SK-N-SH (cell line): ENCODE measurements around the gene RHOXF2. TPM values are rescaled to one million over a fixed set of nuclear protein-coding genes. Genes with fewer than 3 reads are reported as not detected.

Experiments used
- CTCF ChIA-PET: fragments of 300-600, 350-600 bp; formaldehyde crosslinking; extraction: SDS; loops from one replicate; lab custom pipeline; 2021; lab: Yijun Ruan, JAX
- POLR2A ChIA-PET: fragments of 350-600 bp; sonication (Branson Sonifier 250); formaldehyde crosslinking; extraction: SDS; loops from one replicate; lab custom pipeline; 2020; ENCODE audit warnings: antibody characterized with exemption, inconsistent platforms; lab: Yijun Ruan, JAX
- DNase-seq: peaks from one replicate; pipeline ENCODE4 v3.0.0; 2012
- H2AFZ ChIP-seq: fragments of 200-600 bp; sonication (generic); 2 replicates; pipeline ENCODE4 v1.8.1; 2016; ENCODE audit warnings: antibody characterized with exemption, mild to moderate bottlenecking, low read depth
- H3F3A ChIP-seq: fragments of 200-600 bp; sonication (generic); replicated peaks from 2 replicates; pipeline ENCODE3; 2016; ENCODE audit warnings: antibody characterized with exemption, mild to moderate bottlenecking; ENCODE audit not compliant: insufficient read depth
- H3K27ac ChIP-seq, 2 experiments: fragments of 200-500 bp in 1 of 2; fragments of 200-600 bp in 1 of 2; sonication (Bioruptor generic) in 1 of 2; sonication (generic), shearing (Covaris generic) in 1 of 2; 2 replicates each; pipeline versions ENCODE4 v1.5.1 to v1.6.1; 2014 to 2016; ENCODE audit warnings: low read depth in 2 of 2, inconsistent platforms in 1 of 2, low read length in 1 of 2, mild to moderate bottlenecking in 1 of 2, mixed read lengths in 1 of 2
- H3K27me3 ChIP-seq: fragments of 200-600 bp; sonication (generic), shearing (Covaris generic); 2 replicates; pipeline ENCODE4 v1.6.1; 2016; ENCODE audit warnings: mixed run types; ENCODE audit not compliant: insufficient read depth
- H3K36me3 ChIP-seq, 2 experiments: fragments of 200-500 bp in 1 of 2; fragments of 200-600 bp in 1 of 2; sonication (Bioruptor generic) in 1 of 2; sonication (generic) in 1 of 2; replicated peaks in 1 of 2; 2 replicates each; pipeline versions ENCODE3 to v1.5.1; 2014 to 2016; ENCODE audit warnings: low read length in 1 of 2, mild to moderate bottlenecking in 1 of 2; ENCODE audit not compliant: insufficient read depth in 2 of 2, control insufficient read depth in 1 of 2
- H3K4me1 ChIP-seq, 2 experiments: fragments of 200-500 bp in 1 of 2; fragments of 200-600 bp in 1 of 2; sonication (Bioruptor generic) in 1 of 2; sonication (generic), shearing (Covaris generic) in 1 of 2; 2 replicates each; pipeline versions ENCODE4 v1.5.1 to v1.6.1; 2014 to 2016; ENCODE audit warnings: low read depth in 1 of 2, low read length in 1 of 2, mixed run types in 1 of 2; ENCODE audit not compliant: insufficient read depth in 2 of 2, control insufficient read depth in 1 of 2
- H3K4me2 ChIP-seq: fragments of 200-600 bp; sonication (generic), shearing (Covaris generic); 2 replicates; pipeline ENCODE4 v1.6.1; 2017; ENCODE audit warnings: mixed run types
- H3K4me3 ChIP-seq, 2 experiments: fragments of 200-500 bp in 1 of 2; fragments of 200-600 bp in 1 of 2; sonication (Bioruptor generic) in 1 of 2; sonication (generic), shearing (Covaris generic) in 1 of 2; 2 replicates each; pipeline versions ENCODE4 v1.5.1 to v1.8.1; 2014 to 2016; ENCODE audit warnings: low read depth in 2 of 2, inconsistent platforms in 1 of 2, low read length in 1 of 2, mild to moderate bottlenecking in 1 of 2, mixed read lengths in 1 of 2, moderate library complexity in 1 of 2
- H3K79me2 ChIP-seq: fragments of 200-600 bp; sonication (generic); 2 replicates; pipeline ENCODE4 v1.8.1; 2017; ENCODE audit warnings: mild to moderate bottlenecking; ENCODE audit not compliant: insufficient read depth
- H3K9ac ChIP-seq: fragments of 200-600 bp; sonication (generic); 2 replicates; pipeline ENCODE4 v1.6.1; 2017; ENCODE audit warnings: mixed run types
- H3K9me2 ChIP-seq: fragments of 200-600 bp; sonication (generic); 2 replicates; pipeline ENCODE4 v1.6.1; 2017; ENCODE audit warnings: mixed run types
- H3K9me3 ChIP-seq: fragments of 200-600 bp; sonication (generic); 2 replicates; pipeline ENCODE4 v1.6.1; 2017; ENCODE audit warnings: mixed run types, mild to moderate bottlenecking, moderate library complexity
- H4K20me1 ChIP-seq: fragments of 200-600 bp; sonication (generic); 2 replicates; pipeline ENCODE4 v1.6.1; 2017; ENCODE audit warnings: mild to moderate bottlenecking, mixed run types; ENCODE audit not compliant: insufficient read depth
- CHD2 ChIP-seq: fragments of 150-350 bp; IDR thresholded peaks from 2 replicates; pipeline ENCODE4 v1.6.1; 2018; ENCODE audit warnings: low read length; ENCODE audit not compliant: partially characterized antibody
- EP300 ChIP-seq, 2 experiments: IDR thresholded peaks; 2 replicates each; pipeline versions ENCODE4 v1.4.0 to v1.6.1; 2012; ENCODE audit warnings: borderline replicate concordance in 1 of 2, low read depth in 1 of 2, low read length in 1 of 2
- FOSL2 ChIP-seq: IDR thresholded peaks from 2 replicates; pipeline ENCODE4 v1.4.0; 2012; ENCODE audit warnings: low read depth, mild to moderate bottlenecking, moderate library complexity, borderline replicate concordance
- FOXJ3 ChIP-seq: sonication (generic); formaldehyde crosslinking; IDR thresholded peaks from 2 replicates; pipeline ENCODE4 v1.5.1; 2020; ENCODE audit warnings: mild to moderate bottlenecking, missing genetic modification reagents
- FOXM1 ChIP-seq: IDR thresholded peaks from 2 replicates; pipeline ENCODE4 v1.4.0; 2012; ENCODE audit warnings: low read depth, mild to moderate bottlenecking
- GATA2 ChIP-seq: sonication (generic); formaldehyde crosslinking; IDR thresholded peaks from 2 replicates; pipeline ENCODE4 v1.5.0; 2020; ENCODE audit warnings: mild to moderate bottlenecking, missing genetic modification reagents
- MAX ChIP-seq: IDR thresholded peaks from 2 replicates; pipeline ENCODE4 v1.4.0; 2012; ENCODE audit warnings: low read depth
- MXI1 ChIP-seq: IDR thresholded peaks from 2 replicates; pipeline ENCODE4 v1.6.1; 2012; ENCODE audit warnings: mild to moderate bottlenecking, low read depth, low read length, improper control_type of control experiment
- NFIC ChIP-seq: IDR thresholded peaks from 2 replicates; pipeline ENCODE4 v1.4.0; 2012; ENCODE audit warnings: borderline replicate concordance
- NRF1 ChIP-seq: IDR thresholded peaks from 2 replicates; pipeline ENCODE4 v1.6.1; 2012; ENCODE audit warnings: low read depth, mild to moderate bottlenecking, low read length
- PBX3 ChIP-seq: IDR thresholded peaks from 2 replicates; pipeline ENCODE4; 2012
- RCOR1 ChIP-seq: fragments of 150-350 bp; IDR thresholded peaks from 2 replicates; pipeline ENCODE4 v1.6.1; 2017; ENCODE audit warnings: antibody characterized with exemption, low read length
- SIN3A ChIP-seq: IDR thresholded peaks from 2 replicates; pipeline ENCODE4 v1.6.1; 2012; ENCODE audit warnings: low read depth, mild to moderate bottlenecking, low read length, moderate library complexity, borderline replicate concordance
- TAF1 ChIP-seq: IDR thresholded peaks from 2 replicates; pipeline ENCODE4 v1.6.1; 2012; ENCODE audit warnings: low read depth, mild to moderate bottlenecking, low read length, moderate library complexity, borderline replicate concordance
- TEAD4 ChIP-seq: IDR thresholded peaks from 2 replicates; pipeline ENCODE4 v1.4.0; 2012; ENCODE audit warnings: mild to moderate bottlenecking, borderline replicate concordance; ENCODE audit not compliant: insufficient read depth
- USF1 ChIP-seq: IDR thresholded peaks from 2 replicates; pipeline ENCODE4 v1.4.0; 2012; ENCODE audit warnings: low read depth, borderline replicate concordance
- WGBS: methylation state at CpG from one replicate; pipeline ENCODE4 v1.1.6; 2017; ENCODE audit warnings: low lambda C conversion rate; 5-methylcytosine and 5-hydroxymethylcytosine counted together
- polyA plus RNA-seq, 3 experiments: library from polyadenylated mRNA; depleted of rRNA; stranded (reverse); fragments of >200 nt; gene quantifications; 2 replicates each; pipeline ENCODE4 v1.2.3, GENCODE V29; 2012

RHOXF2 gene
- polyA plus RNA-seq, 1 of the 3 experiments (the other 2 are of a cell fraction), result not detected

GRCh38 chrX:120207009-120207605, 48.7 kb downstream of the RHOXF2 start:
- POLR2A ChIA-PET, result no interaction called here
- Histone ChIP-seq H4K20me1 (no peaks in the 10 kb centered on the region), H3K4me3 (no peak overlapping the region), H3K4me1 (no peaks in the 10 kb centered on the region; a peak in 1 of 4 replicates), H3K36me3 (no peaks in the 10 kb centered on the region), H2AFZ (no peak overlapping the region), H3K27me3 (peaks cover 8% of the 10 kb centered on the region; the same call in 1 of the 2 replicates), H3K9me2 (no peaks in the 10 kb centered on the region), H3K27ac (no peak overlapping the region), H3K79me2 (no peaks in the 10 kb centered on the region), H3K9me3 (no peaks in the 10 kb centered on the region), H3K9ac (no peak overlapping the region)
- WGBS, result 28% methylated on average over 7 of the region's 8 CpGs
- DNase-seq, result no peak
- CTCF ChIA-PET, result no interaction called here
- TF ChIP-seq FOXJ3 (CRISPR knock-in tag) (no peak), GATA2 (CRISPR knock-in tag) (no peak), NRF1 (no peak), MAX (no peak), TAF1 (no peak), NFIC (no peak), USF1 (no peak), SIN3A (no peak), TEAD4 (no peak), RCOR1 (no peak), CHD2 (no peak), MXI1 (no peak), FOSL2 (no peak), FOXM1 (no peak), PBX3 (no peak), EP300 (IDR thresholded peaks at IDR 0.05; ENCODE audit: borderline replicate concordance in 1 of 2, low read depth in 1 of 2, low read length in 1 of 2) (no peak)
- TF ChIP-seq, all 33 proteins: peak for 0
- peaks cover 4% of the 10 kb centered on the region for H3F3A ChIP-seq
- H3K4me2 ChIP-seq, result no peak overlapping the region
